Right lobe of liver (tissue), 4 donors: ENCODE results near the gene CFAP99.

ENCODE experiments used
- CTCF ChIP-seq, 4 donors: fragments of 200-600 bp in 3 of 4; fragments of 450-650 bp in 1 of 4; IDR thresholded peaks; one replicate each; pipeline versions ENCODE4 v1.5.1 to v1.8.0; 2016 to 2022; ENCODE audit warnings: antibody characterized with exemption in 4 of 4, mild to moderate bottlenecking in 2 of 4
- POLR2A ChIP-seq: fragments of 450-650 bp; IDR thresholded peaks from one replicate; pipeline ENCODE4 v1.6.1; 2017; ENCODE audit warnings: antibody characterized with exemption, mild to moderate bottlenecking
- donor health status: DM: no; HTN: no; CAD: no.
- donor health status: DM: no; HTN: no; CAD: no.
- donor health status: DM: no; HTN: yes; CAD: no.

GRCh38 chr4:2470791-2471190, 52.0 kb downstream of the CFAP99 start:
- TF ChIP-seq CTCF (IDR thresholded peaks at IDR 0.05) (no peak), POLR2A (no peak)
